ENCODE measurements around the gene GABRG2.

GABRG2 gene

GRCh38 chr5:162132348-162132747 is 64.8 kb downstream of the GABRG2 start:
- H3K14ac ChIP-seq (ENCODE audit: low read length in 2 of 2): no peak overlapping the region
- H3K4ac ChIP-seq (ENCODE audit: low read depth in 1 of 2, low read length in 2 of 2): no peak overlapping the region
- no peaks in the 10 kb centered on the region for H3K4me1 ChIP-seq (ENCODE audit: control insufficient read depth, insufficient read depth, low read depth, low read length)
- H3K79me1 ChIP-seq (replicated peaks; ENCODE audit: low read length, poor library complexity, severe bottlenecking): no peaks in the 10 kb centered on the region
- H2BK5ac ChIP-seq (ENCODE audit: low read depth, low read length, poor library complexity, severe bottlenecking): no peak overlapping the region
- no peak overlapping the region for H4K91ac ChIP-seq (ENCODE audit: low read length)
- H3K9me3 ChIP-seq (ENCODE audit: control insufficient read depth, low read length): no peaks in the 10 kb centered on the region
- H3K36me3 ChIP-seq (ENCODE audit: control insufficient read depth in 1 of 2, insufficient read depth in 2 of 2, low read depth in 1 of 2, low read length in 2 of 2): no peaks in the 10 kb centered on the region
- H2BK15ac ChIP-seq (ENCODE audit: low read depth, poor library complexity, severe bottlenecking): no peak overlapping the region
- H3K4me2 ChIP-seq (ENCODE audit: low read length, poor library complexity, severe bottlenecking): no peak overlapping the region
- H3K18ac ChIP-seq (ENCODE audit: low read depth in 1 of 2, low read length in 2 of 2): no peak overlapping the region
- no peak overlapping the region for H2BK12ac ChIP-seq (ENCODE audit: low read length in 2 of 2)
- no peak for DNase-seq
- no peak overlapping the region for H3K27ac ChIP-seq (ENCODE audit: low read length, poor library complexity, severe bottlenecking)
- no peaks in the 10 kb centered on the region for H3K27me3 ChIP-seq (ENCODE audit: control insufficient read depth in 1 of 2, insufficient read depth in 1 of 2, low read length in 2 of 2)
- no peak overlapping the region for H3K4me3 ChIP-seq (ENCODE audit: insufficient read depth in 1 of 2, low read depth in 1 of 2, low read length in 2 of 2)
- H3K9ac ChIP-seq (ENCODE audit: low read length): no peak overlapping the region
- H3K23ac ChIP-seq (ENCODE audit: low read length in 2 of 2): no peak overlapping the region
- no peak overlapping the region for H2AFZ ChIP-seq (ENCODE audit: low read depth, low read length)
- H2AK5ac ChIP-seq (ENCODE audit: low read length, severe bottlenecking): no peak overlapping the region
- H2BK120ac ChIP-seq (ENCODE audit: low read depth, low read length): no peak overlapping the region
- H4K8ac ChIP-seq (ENCODE audit: low read length): no peak overlapping the region

- no peaks in the 10 kb centered on the region for H3K4me1 ChIP-seq (ENCODE audit: control insufficient read depth, insufficient read depth, low read depth, low read length)
- H3K27me3 ChIP-seq (ENCODE audit: control insufficient read depth in 1 of 2, insufficient read depth in 1 of 2, low read length in 2 of 2): no peaks in the 10 kb centered on the region
- no peak overlapping the region for H4K8ac ChIP-seq (ENCODE audit: low read length)
- H3K36me3 ChIP-seq (ENCODE audit: control insufficient read depth in 1 of 2, insufficient read depth in 2 of 2, low read depth in 1 of 2, low read length in 2 of 2): no peaks in the 10 kb centered on the region
- 74% methylated on average over 3 of the region's 3 CpGs for WGBS
- H3K4me2 ChIP-seq (ENCODE audit: low read length, poor library complexity, severe bottlenecking): no peak overlapping the region
- no peak overlapping the region for H3K23ac ChIP-seq (ENCODE audit: low read length in 2 of 2)
- H2BK5ac ChIP-seq (ENCODE audit: low read depth, low read length, poor library complexity, severe bottlenecking): no peak overlapping the region
- no peak overlapping the region for H2BK120ac ChIP-seq (ENCODE audit: low read depth, low read length)
- H3K4me3 ChIP-seq (ENCODE audit: insufficient read depth in 1 of 2, low read depth in 1 of 2, low read length in 2 of 2): no peak overlapping the region
- H3K9me3 ChIP-seq (ENCODE audit: control insufficient read depth, low read length): peaks cover 4% of the 10 kb centered on the region
- no peak overlapping the region for H4K91ac ChIP-seq (ENCODE audit: low read length)
- no peak overlapping the region for H2BK15ac ChIP-seq (ENCODE audit: low read depth, poor library complexity, severe bottlenecking)
- no peak for DNase-seq
- no peak overlapping the region for H3K14ac ChIP-seq (ENCODE audit: low read length in 2 of 2)
- no peak overlapping the region for H3K27ac ChIP-seq (ENCODE audit: low read length, poor library complexity, severe bottlenecking)
- no peak overlapping the region for H3K18ac ChIP-seq (ENCODE audit: low read depth in 1 of 2, low read length in 2 of 2)
- H2AFZ ChIP-seq (ENCODE audit: low read depth, low read length): no peak overlapping the region
- H2BK12ac ChIP-seq (ENCODE audit: low read length in 2 of 2): no peak overlapping the region
- no peaks in the 10 kb centered on the region for H3K79me1 ChIP-seq (replicated peaks; ENCODE audit: low read length, poor library complexity, severe bottlenecking)
- no peak overlapping the region for H2AK5ac ChIP-seq (ENCODE audit: low read length, severe bottlenecking)
- no peak overlapping the region for H3K4ac ChIP-seq (ENCODE audit: low read depth in 1 of 2, low read length in 2 of 2)
- no peak overlapping the region for H3K9ac ChIP-seq (ENCODE audit: low read length)
Measured at GRCh38 chr5:162139190-162139589, 71.6 kb downstream of the GABRG2 start.

GRCh38 chr5:162154242-162154641 is 86.7 kb downstream of the GABRG2 start:
- Histone ChIP-seq H2AFZ (ENCODE audit: low read depth, low read length) (no peak overlapping the region), H2BK12ac (ENCODE audit: low read length in 2 of 2) (no peak overlapping the region), H2AK5ac (ENCODE audit: low read length, severe bottlenecking) (no peak overlapping the region), H2BK120ac (ENCODE audit: low read depth, low read length) (no peak overlapping the region), H3K36me3 (ENCODE audit: control insufficient read depth in 1 of 2, insufficient read depth in 2 of 2, low read depth in 1 of 2, low read length in 2 of 2) (no peaks in the 10 kb centered on the region), H3K27ac (ENCODE audit: low read length, poor library complexity, severe bottlenecking) (no peak overlapping the region), H3K14ac (ENCODE audit: low read length in 2 of 2) (no peak overlapping the region), H3K4me2 (ENCODE audit: low read length, poor library complexity, severe bottlenecking) (no peak overlapping the region), H3K4ac (ENCODE audit: low read depth in 1 of 2, low read length in 2 of 2) (no peak overlapping the region), H4K8ac (ENCODE audit: low read length) (no peak overlapping the region), H3K79me1 (replicated peaks; ENCODE audit: low read length, poor library complexity, severe bottlenecking) (no peaks in the 10 kb centered on the region), H3K4me1 (ENCODE audit: control insufficient read depth, insufficient read depth, low read depth, low read length) (no peaks in the 10 kb centered on the region), H3K18ac (ENCODE audit: low read depth in 1 of 2, low read length in 2 of 2) (no peak overlapping the region), H3K23ac (ENCODE audit: low read length in 2 of 2) (no peak overlapping the region), H2BK5ac (ENCODE audit: low read depth, low read length, poor library complexity, severe bottlenecking) (no peak overlapping the region), H3K9ac (ENCODE audit: low read length) (no peak overlapping the region), H2BK15ac (ENCODE audit: low read depth, poor library complexity, severe bottlenecking) (no peak overlapping the region), H3K9me3 (ENCODE audit: control insufficient read depth, low read length) (peaks cover 6% of the 10 kb centered on the region), H3K4me3 (ENCODE audit: insufficient read depth in 1 of 2, low read depth in 1 of 2, low read length in 2 of 2) (no peak overlapping the region), H4K91ac (ENCODE audit: low read length) (no peak overlapping the region), H3K27me3 (ENCODE audit: control insufficient read depth in 1 of 2, insufficient read depth in 1 of 2, low read length in 2 of 2) (no peaks in the 10 kb centered on the region)
- no CpG with 5 or more reads among the region's 1 CpG for WGBS
- DNase-seq: no peak

- Histone ChIP-seq H2BK12ac (ENCODE audit: low read length in 2 of 2) (no peak overlapping the region), H2AFZ (ENCODE audit: low read depth, low read length) (no peak overlapping the region), H3K23ac (ENCODE audit: low read length in 2 of 2) (no peak overlapping the region), H3K14ac (ENCODE audit: low read length in 2 of 2) (no peak overlapping the region), H2BK15ac (ENCODE audit: low read depth, poor library complexity, severe bottlenecking) (no peak overlapping the region), H3K36me3 (ENCODE audit: control insufficient read depth in 1 of 2, insufficient read depth in 2 of 2, low read depth in 1 of 2, low read length in 2 of 2) (no peaks in the 10 kb centered on the region), H3K4me1 (ENCODE audit: control insufficient read depth, insufficient read depth, low read depth, low read length) (no peaks in the 10 kb centered on the region), H3K4ac (ENCODE audit: low read depth in 1 of 2, low read length in 2 of 2) (no peak overlapping the region), H4K8ac (ENCODE audit: low read length) (no peak overlapping the region), H3K27me3 (ENCODE audit: control insufficient read depth in 1 of 2, insufficient read depth in 1 of 2, low read length in 2 of 2) (no peaks in the 10 kb centered on the region), H3K4me2 (ENCODE audit: low read length, poor library complexity, severe bottlenecking) (no peak overlapping the region), H2BK120ac (ENCODE audit: low read depth, low read length) (no peak overlapping the region), H2BK5ac (ENCODE audit: low read depth, low read length, poor library complexity, severe bottlenecking) (no peak overlapping the region), H3K9ac (ENCODE audit: low read length) (no peak overlapping the region), H3K18ac (ENCODE audit: low read depth in 1 of 2, low read length in 2 of 2) (no peak overlapping the region), H3K27ac (ENCODE audit: low read length, poor library complexity, severe bottlenecking) (no peak overlapping the region), H2AK5ac (ENCODE audit: low read length, severe bottlenecking) (no peak overlapping the region), H4K91ac (ENCODE audit: low read length) (no peak overlapping the region), H3K79me1 (replicated peaks; ENCODE audit: low read length, poor library complexity, severe bottlenecking) (no peaks in the 10 kb centered on the region), H3K4me3 (ENCODE audit: insufficient read depth in 1 of 2, low read depth in 1 of 2, low read length in 2 of 2) (no peak overlapping the region), H3K9me3 (ENCODE audit: control insufficient read depth, low read length) (peaks cover 18% of the 10 kb centered on the region)
- WGBS: 37% methylated on average over 2 of the region's 2 CpGs
- no peak for DNase-seq
Measured at GRCh38 chr5:162160401-162160800, 92.8 kb downstream of the GABRG2 start.

Measured in mesenchymal stem cell (in vitro differentiated cells and primary cell).